GM12865 (cell line): ENCODE data around the gene RTN4RL1.

Source experiments
- DNase-seq: peaks from one replicate; pipeline ENCODE4 v3.0.0; 2010; ENCODE audit warnings: low read depth
- H3K4me3 ChIP-seq: 2 replicates; pipeline ENCODE4 v1.5.1; 2011; ENCODE audit warnings: mild to moderate bottlenecking, low read depth, low read length, control low read depth
- TF ChIP-seq, protein P1 (sequence below): IDR thresholded peaks from 2 replicates; pipeline ENCODE4 v1.5.1; 2011; ENCODE audit warnings: low read length, control low read depth, low read depth, inconsistent platforms; ENCODE audit not compliant: insufficient read depth; ENCODE audit errors: missing control alignments

Gene RTN4RL1

DNA sequence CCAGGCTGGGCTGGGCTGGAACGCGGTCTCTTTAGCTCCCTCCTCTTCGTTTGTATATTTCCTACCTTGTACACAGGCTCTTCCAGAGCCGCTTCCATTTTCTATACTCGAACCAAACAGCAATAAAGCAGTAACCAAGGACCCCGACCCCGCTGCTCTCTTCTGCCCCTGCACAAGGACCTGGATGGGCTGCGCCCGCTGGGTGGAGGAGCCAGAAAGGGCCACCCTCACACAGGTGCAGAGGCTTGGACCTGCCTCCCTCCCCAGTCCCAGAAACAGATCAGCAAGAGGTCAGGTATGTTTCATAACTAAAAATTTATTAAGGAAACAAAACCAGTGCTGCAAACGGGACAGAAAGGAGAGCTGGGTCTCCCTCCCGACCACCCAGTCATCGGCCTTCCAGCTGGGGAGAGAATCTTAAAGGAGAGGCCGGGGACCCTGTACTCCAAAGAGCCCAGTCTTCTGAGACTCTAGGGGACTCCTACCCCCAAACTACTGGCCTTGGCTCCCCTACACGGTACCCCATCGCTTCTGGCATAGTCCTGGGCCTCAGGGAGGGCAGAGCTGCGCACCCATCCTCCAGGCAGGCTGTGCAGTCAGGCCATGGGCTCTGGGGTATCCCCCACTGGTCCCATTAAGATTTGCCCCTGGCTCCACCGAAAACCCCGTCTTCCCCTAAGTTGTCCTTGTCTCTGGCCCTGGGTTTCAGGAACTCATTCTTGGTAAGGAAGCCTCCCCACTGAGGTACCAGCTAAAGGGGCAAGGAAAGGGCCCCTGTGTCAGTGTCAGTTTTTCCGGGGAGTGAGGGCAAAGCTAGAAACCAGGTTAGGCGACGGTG is 34.6 kb upstream of the RTN4RL1 start:
- no peak for DNase-seq
- peak overlapping the region; percentile 34 for H3K4me3 ChIP-seq
- TF ChIP-seq, protein P1, sequence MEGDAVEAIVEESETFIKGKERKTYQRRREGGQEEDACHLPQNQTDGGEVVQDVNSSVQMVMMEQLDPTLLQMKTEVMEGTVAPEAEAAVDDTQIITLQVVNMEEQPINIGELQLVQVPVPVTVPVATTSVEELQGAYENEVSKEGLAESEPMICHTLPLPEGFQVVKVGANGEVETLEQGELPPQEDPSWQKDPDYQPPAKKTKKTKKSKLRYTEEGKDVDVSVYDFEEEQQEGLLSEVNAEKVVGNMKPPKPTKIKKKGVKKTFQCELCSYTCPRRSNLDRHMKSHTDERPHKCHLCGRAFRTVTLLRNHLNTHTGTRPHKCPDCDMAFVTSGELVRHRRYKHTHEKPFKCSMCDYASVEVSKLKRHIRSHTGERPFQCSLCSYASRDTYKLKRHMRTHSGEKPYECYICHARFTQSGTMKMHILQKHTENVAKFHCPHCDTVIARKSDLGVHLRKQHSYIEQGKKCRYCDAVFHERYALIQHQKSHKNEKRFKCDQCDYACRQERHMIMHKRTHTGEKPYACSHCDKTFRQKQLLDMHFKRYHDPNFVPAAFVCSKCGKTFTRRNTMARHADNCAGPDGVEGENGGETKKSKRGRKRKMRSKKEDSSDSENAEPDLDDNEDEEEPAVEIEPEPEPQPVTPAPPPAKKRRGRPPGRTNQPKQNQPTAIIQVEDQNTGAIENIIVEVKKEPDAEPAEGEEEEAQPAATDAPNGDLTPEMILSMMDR: no peak

DNA sequence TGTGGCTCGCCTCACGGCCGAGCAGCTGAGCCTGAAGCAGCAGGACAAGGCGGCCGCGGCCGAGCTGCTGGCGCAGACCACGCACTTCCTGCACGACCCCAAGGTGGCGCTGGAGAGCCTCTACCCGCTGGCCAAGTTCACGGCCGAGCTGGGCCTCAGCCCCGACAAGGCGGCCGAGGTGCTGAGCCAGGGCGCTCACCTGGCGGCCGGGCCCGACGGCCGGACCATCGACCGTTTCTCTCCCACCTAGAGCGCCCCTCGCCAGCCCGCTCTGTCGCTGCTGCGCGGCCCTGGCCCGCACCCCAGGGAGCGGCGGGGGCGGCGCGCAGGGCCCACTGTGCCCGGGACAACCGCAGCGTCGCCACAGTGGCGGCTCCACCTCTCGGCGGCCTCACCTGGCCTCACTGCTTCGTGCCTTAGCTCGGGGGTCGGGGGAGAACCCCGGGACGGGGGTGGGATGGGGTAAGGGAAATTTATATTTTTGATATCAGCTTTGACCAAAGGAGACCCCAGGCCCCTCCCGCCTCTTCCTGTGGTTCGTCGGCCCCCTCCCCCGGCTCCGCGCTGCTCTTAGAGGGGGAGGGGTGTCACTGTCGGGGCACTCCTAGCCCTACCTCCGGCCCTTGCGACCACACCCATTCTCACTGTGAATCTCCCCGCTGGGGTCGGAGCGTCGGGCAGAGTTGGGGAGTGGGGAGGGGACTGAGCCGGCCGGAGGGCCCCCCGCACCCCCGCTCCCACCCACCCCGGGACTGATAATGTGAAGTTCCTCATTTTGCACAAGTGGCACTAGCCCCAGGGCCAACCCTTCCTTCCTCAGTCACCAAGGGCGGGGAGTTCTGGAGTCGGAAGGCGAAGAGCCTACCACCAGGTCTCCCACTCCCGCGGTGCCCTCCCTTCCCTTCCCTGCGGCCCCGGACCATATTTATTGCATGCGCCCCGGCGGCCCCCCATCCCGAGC is 33.7 kb upstream of the RTN4RL1 start:
- TF ChIP-seq, protein P1: peak; percentile 82
- peak overlapping the region; percentile 38 for H3K4me3 ChIP-seq
- DNase-seq: peak; percentile 88

DNA sequence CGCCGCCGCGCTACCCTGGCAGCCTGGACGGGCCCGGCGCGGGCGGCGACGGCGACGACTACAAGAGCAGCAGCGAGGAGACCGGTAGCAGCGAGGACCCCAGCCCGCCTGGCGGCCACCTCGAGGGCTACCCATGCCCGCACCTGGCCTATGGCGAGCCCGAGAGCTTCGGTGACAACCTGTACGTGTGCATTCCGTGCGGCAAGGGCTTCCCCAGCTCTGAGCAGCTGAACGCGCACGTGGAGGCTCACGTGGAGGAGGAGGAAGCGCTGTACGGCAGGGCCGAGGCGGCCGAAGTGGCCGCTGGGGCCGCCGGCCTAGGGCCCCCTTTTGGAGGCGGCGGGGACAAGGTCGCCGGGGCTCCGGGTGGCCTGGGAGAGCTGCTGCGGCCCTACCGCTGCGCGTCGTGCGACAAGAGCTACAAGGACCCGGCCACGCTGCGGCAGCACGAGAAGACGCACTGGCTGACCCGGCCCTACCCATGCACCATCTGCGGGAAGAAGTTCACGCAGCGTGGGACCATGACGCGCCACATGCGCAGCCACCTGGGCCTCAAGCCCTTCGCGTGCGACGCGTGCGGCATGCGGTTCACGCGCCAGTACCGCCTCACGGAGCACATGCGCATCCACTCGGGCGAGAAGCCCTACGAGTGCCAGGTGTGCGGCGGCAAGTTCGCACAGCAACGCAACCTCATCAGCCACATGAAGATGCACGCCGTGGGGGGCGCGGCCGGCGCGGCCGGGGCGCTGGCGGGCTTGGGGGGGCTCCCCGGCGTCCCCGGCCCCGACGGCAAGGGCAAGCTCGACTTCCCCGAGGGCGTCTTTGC is 32.8 kb upstream of the RTN4RL1 start:
- peak; percentile 45 for DNase-seq
- H3K4me3 ChIP-seq: peak overlapping the region; percentile 38
- TF ChIP-seq, protein P1: no peak

- DNase-seq: no peak
- TF ChIP-seq, protein P1: no peak
- H3K4me3 ChIP-seq: peak overlapping the region; percentile 39
These were observed 32.1 kb upstream of the RTN4RL1 start for GRCh38 chr17:2057175-2057759.

- H3K4me3 ChIP-seq: peak overlapping the region; percentile 85
- TF ChIP-seq, protein P1: peak; percentile 9
These were observed 31.4 kb upstream of the RTN4RL1 start for GRCh38 chr17:2056206-2057174.

More at GRCh38 chr17:2056206-2057174, 31.4 kb upstream of the RTN4RL1 start:
- peak; percentile 88 for DNase-seq
